GM12878 (cell line): ENCODE measurements around the gene NELFB. TPM values are rescaled to one million over a fixed set of nuclear protein-coding genes. Genes with fewer than 3 reads are reported as not detected.

Source experiments
- ATAC-seq: fragments of 200-7000 bp; cut with Tn5 transposase; 3 replicates; pipeline ENCODE4 v1.9.1; 2020; ENCODE audit warnings: mild to moderate bottlenecking, moderate library complexity
- BruUV-seq: library from RNA; stranded (reverse); fragments of 400-500 nt; replicated peaks from 2 replicates; lab custom pipeline; 2021; lab: Mats Ljungman, UMichigan
- CTCF ChIA-PET: fragments of 300-600 bp; sonication (Branson Sonifier 250); formaldehyde crosslinking; extraction: SDS; loops from one replicate; lab custom pipeline; 2021; ENCODE audit warnings: inconsistent platforms; lab: Yijun Ruan, JAX
- POLR2A ChIA-PET: fragments of 350-600 bp; formaldehyde crosslinking; extraction: SDS; loops from one replicate; lab custom pipeline; 2021; ENCODE audit warnings: inconsistent platforms; lab: Charles Lee
- RAD21 ChIA-PET: fragments of 300-600 bp; sonication (Branson Sonifier 250); formaldehyde crosslinking; loops from one replicate; lab custom pipeline; 2023; ENCODE audit warnings: antibody characterized with exemption; ENCODE audit not compliant: unreplicated experiment; lab: Charles Lee
- SMC1A ChIA-PET: fragments of 300-600 bp; sonication (Branson Sonifier 250); formaldehyde crosslinking; loops from one replicate; lab custom pipeline; 2023; ENCODE audit not compliant: unreplicated experiment, uncharacterized antibody; lab: Charles Lee
- DNase-seq: peaks from one replicate; pipeline ENCODE4 v3.0.0-alpha.2; 2011; ENCODE audit warnings: low read depth, low spot score
- FAIRE-seq: peaks from 3 replicates; lab custom pipeline; 2011; peaks lifted over from hg19 to GRCh38; lab: Jason Lieb, UNC
- H2AFZ ChIP-seq: 2 replicates; pipeline ENCODE4 v1.6.0; 2011; ENCODE audit warnings: low read depth, low read length, control low read depth; ENCODE audit not compliant: control insufficient read depth
- H3K27ac ChIP-seq: 2 replicates; pipeline ENCODE4 v1.5.1; 2011; ENCODE audit warnings: control low read depth; ENCODE audit not compliant: control insufficient read depth, insufficient read depth
- H3K27me3 ChIP-seq, 2 experiments: replicated peaks in 1 of 2; 2 replicates each; pipeline versions ENCODE4 v1.6.0 to v1.6.1; 2011; ENCODE audit warnings: low read length in 1 of 2; ENCODE audit not compliant: control insufficient read depth in 2 of 2, insufficient read depth in 2 of 2
- H3K36me3 ChIP-seq, 2 experiments: 2 replicates each; pipeline ENCODE4 v1.5.1; 2011; ENCODE audit warnings: low read length in 1 of 2; ENCODE audit not compliant: control insufficient read depth in 2 of 2, insufficient read depth in 2 of 2
- H3K4me1 ChIP-seq: 2 replicates; pipeline ENCODE4 v1.6.1; 2011; ENCODE audit warnings: mild to moderate bottlenecking, low read length, moderate library complexity, mixed read lengths; ENCODE audit not compliant: control insufficient read depth, insufficient read depth
- H3K4me2 ChIP-seq: 2 replicates; pipeline ENCODE4 v1.6.0; 2011; ENCODE audit warnings: control low read depth; ENCODE audit not compliant: control insufficient read depth, insufficient read depth
- H3K4me3 ChIP-seq: fragments of 200-600 bp; sonication (generic); 2 replicates; pipeline ENCODE4 v1.5.1; 2016
- H3K79me2 ChIP-seq: 2 replicates; pipeline ENCODE4 v1.6.0; 2011; ENCODE audit warnings: low read length; ENCODE audit not compliant: control insufficient read depth, insufficient read depth
- H3K9ac ChIP-seq: 2 replicates; pipeline ENCODE4 v1.8.0; 2011; ENCODE audit warnings: low read length, control low read depth, mixed read lengths; ENCODE audit not compliant: control insufficient read depth, insufficient read depth
- H3K9me3 ChIP-seq: replicated peaks from 3 replicates; pipeline ENCODE4 v1.5.1; 2011; ENCODE audit warnings: mild to moderate bottlenecking, low read length; ENCODE audit not compliant: control insufficient read depth, insufficient read depth
- H4K20me1 ChIP-seq: 2 replicates; pipeline ENCODE4 v1.6.0; 2011; ENCODE audit not compliant: control insufficient read depth, insufficient read depth
- CBX3 ChIP-seq: fragments of 200-600 bp; sonication (generic); IDR thresholded peaks from 2 replicates; pipeline ENCODE4 v1.6.1; 2016; ENCODE audit warnings: low read depth, borderline replicate concordance
- DPF2 ChIP-seq: fragments of 450-650 bp; IDR thresholded peaks from 2 replicates; pipeline ENCODE4 v1.6.1; 2017; ENCODE audit warnings: mild to moderate bottlenecking
- E2F4 ChIP-seq: IDR thresholded peaks from 2 replicates; pipeline ENCODE4 v1.6.1; 2012; ENCODE audit warnings: low read depth, low read length, improper control_type of control experiment
- HDAC2 ChIP-seq: fragments of 200-600 bp; sonication (generic); IDR thresholded peaks from 2 replicates; pipeline ENCODE4 v1.6.1; 2017
- HDGF ChIP-seq: fragments of 450-650 bp; IDR thresholded peaks from 2 replicates; pipeline ENCODE4 v1.6.1; 2016; ENCODE audit warnings: antibody characterized with exemption
- IKZF1 ChIP-seq: fragments of 450-650 bp; conservative IDR thresholded peaks from 2 replicates; pipeline ENCODE4 v1.6.1; 2017; ENCODE audit warnings: antibody characterized with exemption, mild to moderate bottlenecking
- IRF4 ChIP-seq: IDR thresholded peaks from 2 replicates; pipeline ENCODE4 v1.6.1; 2011; ENCODE audit warnings: low read depth, low read length
- LARP7 ChIP-seq: fragments of 450-650 bp; IDR thresholded peaks from 2 replicates; pipeline ENCODE4 v1.6.1; 2017; ENCODE audit warnings: mild to moderate bottlenecking
- MEF2A ChIP-seq: IDR thresholded peaks from 2 replicates; pipeline ENCODE4 v1.6.1; 2011; ENCODE audit warnings: low read depth, mild to moderate bottlenecking, low read length, moderate library complexity; ENCODE audit not compliant: insufficient read depth
- NFYA ChIP-seq: IDR thresholded peaks from 2 replicates; pipeline ENCODE4 v1.6.1; 2011; ENCODE audit warnings: low read depth, mild to moderate bottlenecking, low read length, improper control_type of control experiment, borderline replicate concordance
- POLR2AphosphoS2 ChIP-seq: IDR thresholded peaks from 2 replicates; pipeline ENCODE4 v1.6.1; 2011; ENCODE audit warnings: low read depth, mild to moderate bottlenecking, low read length, improper control_type of control experiment, moderate library complexity
- RUNX3 ChIP-seq: IDR thresholded peaks from 2 replicates; pipeline ENCODE4 v1.6.1; 2012; ENCODE audit warnings: low read length, inconsistent platforms
- SIX5 ChIP-seq: IDR thresholded peaks from 2 replicates; pipeline ENCODE4 v1.6.1; 2011; ENCODE audit warnings: mild to moderate bottlenecking, low read depth, low read length, moderate library complexity; ENCODE audit not compliant: severe bottlenecking
- YBX1 ChIP-seq: fragments of 450-650 bp; IDR thresholded peaks from 2 replicates; pipeline ENCODE4 v1.6.1; 2016; ENCODE audit warnings: antibody characterized with exemption
- WGBS: methylation state at CpG from one replicate; pipeline ENCODE4 v1.1.6; 2016; ENCODE audit warnings: low lambda C conversion rate; ENCODE audit not compliant: insufficient replicate concordance, insufficient coverage; ENCODE audit errors: missing lambda C conversion rate; 5-methylcytosine and 5-hydroxymethylcytosine counted together
- in situ Hi-C: fragments of 300-500 bp; cut with MboI; formaldehyde crosslinking; loops from 9 replicates; pipeline ENCODE4 v1.14.3; 2018; ENCODE audit warnings: mixed read lengths
- intact Hi-C: fragments of 100-400 bp; cut with micrococcal nuclease; formaldehyde crosslinking; loops from one replicate; pipeline ENCODE4 v1.14.2; 2022; ENCODE audit not compliant: unreplicated experiment
- polyA plus RNA-seq, 11 experiments: library from polyadenylated mRNA; depleted of rRNA in 4 of 11; unstranded in 6 of 11; stranded (reverse) in 5 of 11; fragments of >200 nt; fragmentation: Nextera tagmentation in 4 of 11; fragmentation: Illumina TruSeq in 1 of 11; extraction: Ambion mirVana in 4 of 11; extraction: Trizol in 1 of 11; gene quantifications; 1 replicate in 1 of 11; 2 replicates in 10 of 11; pipeline versions ENCODE4 v1.2.1 to v1.2.3, GENCODE V29; 2011 to 2016; ENCODE audit warnings: inconsistent platforms in 2 of 11, missing spikeins in 2 of 11, low read depth in 1 of 11
- total RNA-seq, 4 experiments: library from RNA; depleted of rRNA in 3 of 4; stranded (reverse); fragments of >200 nt in 3 of 4; fragmentation: Illumina TruSeq in 1 of 4; extraction: Trizol in 1 of 4; gene quantifications; 2 replicates each; pipeline versions ENCODE4 v1.2.1 to v1.2.3, GENCODE V29; 2013 to 2021
- TF ChIP-seq, protein P1 (sequence below): IDR thresholded peaks from 2 replicates; pipeline ENCODE4 v1.6.1; 2011; ENCODE audit warnings: borderline replicate concordance, low read depth, mild to moderate bottlenecking, moderate library complexity, mixed read lengths, low read length; ENCODE audit not compliant: insufficient read depth; ENCODE audit errors: extremely low read length

The NELFB gene
- total and polyA plus RNA-seq, 10 of the 15 experiments (the other 5 are each of a cell fraction or from before 2014, with no cell fraction given): 0.19 to 63.4 (median 30.9) TPM

GRCh38 chr9:137309368-137310188 lies 54.5 kb downstream of the NELFB start:
- intact Hi-C loops: no loop called here
- no peak overlapping the region for H3K9ac ChIP-seq
- no peak overlapping the region for H3K27ac ChIP-seq
- H3K27me3 ChIP-seq: no peaks in the 10 kb centered on the region
- no peaks in the 10 kb centered on the region for H3K36me3 ChIP-seq
- H3K4me3 ChIP-seq: no peak overlapping the region
- RAD21 ChIA-PET: no interaction called here
- ATAC-seq (no peak), FAIRE-seq (no peak)
- H3K9me3 ChIP-seq: no peaks in the 10 kb centered on the region
- peaks cover 12% of the 10 kb centered on the region for H3K4me1 ChIP-seq
- 34% methylated on average over 15 of the region's 15 CpGs for WGBS
- H3K79me2 ChIP-seq: no peaks in the 10 kb centered on the region
- TF ChIP-seq RUNX3 (0 out of 2 replicates have a peak, but pooled peaks have one; percentile 15), CBX3 (no peak)
- TF ChIP-seq, all 136 proteins: peak for 1
- Histone ChIP-seq H4K20me1 (no peaks in the 10 kb centered on the region), H2AFZ (no peak overlapping the region), H3K4me2 (no peak overlapping the region)
- CTCF ChIA-PET: interaction anchor here (1.8 kb wide), 1 partner anchor 8 kb away, joined by 5 read pairs; the partner anchor contains the start of gene NRARP
- BruUV-seq: no TSS peak
- SMC1A ChIA-PET: no interaction called here
- no peak for DNase-seq
- POLR2A ChIA-PET: no interaction called here
- in situ Hi-C loops: no loop called here

DNA sequence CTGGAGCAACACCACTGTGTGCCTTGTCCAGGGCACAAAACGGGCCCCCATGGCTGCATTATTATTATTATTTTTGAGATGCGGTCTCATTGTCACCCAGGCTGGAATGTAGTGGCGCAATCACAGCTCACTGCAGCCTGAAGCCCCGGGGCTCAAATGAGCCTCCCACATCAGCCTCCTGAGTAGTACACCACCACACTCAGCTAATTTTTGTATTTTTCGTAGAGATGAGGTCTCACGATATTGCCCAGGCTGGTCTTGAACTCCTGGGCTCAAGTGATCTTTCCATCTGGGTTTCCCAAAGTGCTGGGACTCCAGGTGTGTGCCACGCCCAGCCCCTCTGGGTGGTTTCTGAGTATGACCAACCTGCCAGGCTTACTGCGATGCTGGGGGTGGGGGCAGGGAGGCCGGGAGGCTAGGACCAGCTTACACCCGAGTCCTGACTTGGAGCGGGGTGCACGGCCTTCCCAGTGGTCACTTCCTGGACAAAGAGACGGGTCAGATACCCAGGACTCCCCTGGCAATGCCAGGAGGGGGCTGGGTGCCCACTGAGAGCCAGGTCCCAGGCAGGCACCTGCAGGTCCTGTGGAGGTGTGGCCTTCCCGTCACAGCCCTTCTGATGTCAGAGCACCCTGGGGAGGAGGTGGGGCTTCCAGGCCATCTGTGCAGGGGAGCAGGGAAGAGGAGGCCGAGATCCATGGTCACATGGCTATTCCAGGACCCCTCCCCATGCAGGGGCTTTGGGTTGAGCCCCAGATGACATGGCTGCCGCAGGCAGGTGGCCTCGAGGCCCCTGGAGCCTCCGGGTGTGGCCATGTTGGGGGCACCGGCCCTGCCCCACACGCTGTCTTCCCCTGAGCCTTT lies 55.3 kb downstream of the NELFB start:
- no peaks in the 10 kb centered on the region for H3K9me3 ChIP-seq
- H3K4me3 ChIP-seq: no peak overlapping the region
- POLR2A ChIA-PET: no interaction called here
- H3K27ac ChIP-seq: no peak overlapping the region
- WGBS: 41% methylated on average over 20 of the region's 20 CpGs
- RAD21 ChIA-PET: no interaction called here
- no peaks in the 10 kb centered on the region for H3K27me3 ChIP-seq
- H3K4me2 ChIP-seq: no peak overlapping the region
- FAIRE-seq (no peak), ATAC-seq (no peak), DNase-seq (no peak)
- no peaks in the 10 kb centered on the region for H4K20me1 ChIP-seq
- H3K4me1 ChIP-seq: peaks cover 9% of the 10 kb centered on the region
- SMC1A ChIA-PET: no interaction called here
- CTCF ChIA-PET: interaction anchor here (1.8 kb wide), 1 partner anchor 9 kb away, joined by 5 read pairs; the partner anchor contains the start of gene NRARP
- BruUV-seq: no TSS peak
- H2AFZ ChIP-seq: no peak overlapping the region
- no peaks in the 10 kb centered on the region for H3K36me3 ChIP-seq
- in situ Hi-C loops: no loop called here
- H3K79me2 ChIP-seq: no peaks in the 10 kb centered on the region
- no peak overlapping the region for H3K9ac ChIP-seq
- intact Hi-C loops: no loop called here
- TF ChIP-seq LARP7 (no peak), POLR2AphosphoS2 (no peak), DPF2 (no peak), MEF2A (no peak), YBX1 (no peak), E2F4 (no peak), HDAC2 (no peak), NFYA (no peak), IRF4 (no peak), SIX5 (no peak), IKZF1 (no peak), HDGF (no peak)
- TF ChIP-seq, protein P1, sequence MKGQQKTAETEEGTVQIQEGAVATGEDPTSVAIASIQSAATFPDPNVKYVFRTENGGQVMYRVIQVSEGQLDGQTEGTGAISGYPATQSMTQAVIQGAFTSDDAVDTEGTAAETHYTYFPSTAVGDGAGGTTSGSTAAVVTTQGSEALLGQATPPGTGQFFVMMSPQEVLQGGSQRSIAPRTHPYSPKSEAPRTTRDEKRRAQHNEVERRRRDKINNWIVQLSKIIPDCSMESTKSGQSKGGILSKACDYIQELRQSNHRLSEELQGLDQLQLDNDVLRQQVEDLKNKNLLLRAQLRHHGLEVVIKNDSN: no peak
